Liver (tissue), 9 donors: ENCODE data around the gene PAQR4. TPM values are rescaled to one million over a fixed set of nuclear protein-coding genes. Genes with fewer than 3 reads are reported as not detected.

Experiments used
- DNase-seq: peaks from one replicate; pipeline ENCODE4 v3.0.0-alpha.2; 2017; ENCODE audit warnings: low spot score
- H3K27ac ChIP-seq, 2 donors: one replicate each; pipeline ENCODE4 v1.7.0; 2013; ENCODE audit warnings: inconsistent platforms in 2 of 2, low read length in 2 of 2, control low read depth in 1 of 2, low read depth in 1 of 2, mild to moderate bottlenecking in 1 of 2
- H3K27me3 ChIP-seq, 4 donors: one replicate each; pipeline versions ENCODE4 v1.6.1 to v1.7.0; 2013; ENCODE audit warnings: low read length in 3 of 4, inconsistent platforms in 1 of 4, mild to moderate bottlenecking in 1 of 4, moderate library complexity in 1 of 4; ENCODE audit not compliant: control insufficient read depth in 4 of 4, insufficient read depth in 4 of 4
- H3K36me3 ChIP-seq, 4 donors: one replicate each; pipeline versions ENCODE4 v1.6.1 to v1.7.0; 2013; ENCODE audit warnings: low read length in 3 of 4, mild to moderate bottlenecking in 3 of 4, low read depth in 1 of 4, moderate library complexity in 1 of 4; ENCODE audit not compliant: control insufficient read depth in 4 of 4, insufficient read depth in 3 of 4
- H3K4me1 ChIP-seq, 4 donors: one replicate each; pipeline versions ENCODE4 v1.6.1 to v1.7.0; 2013; ENCODE audit warnings: low read length in 3 of 4, mild to moderate bottlenecking in 3 of 4, moderate library complexity in 1 of 4; ENCODE audit not compliant: control insufficient read depth in 4 of 4, insufficient read depth in 4 of 4
- H3K4me3 ChIP-seq, 3 donors: one replicate each; pipeline versions ENCODE4 v1.6.1 to v1.7.0; 2013; ENCODE audit warnings: low read length in 3 of 3, control low read depth in 1 of 3, low read depth in 1 of 3, mild to moderate bottlenecking in 1 of 3
- H3K9ac ChIP-seq, 2 donors: one replicate each; pipeline ENCODE4 v1.7.0; 2013; ENCODE audit warnings: low read length in 2 of 2, mild to moderate bottlenecking in 2 of 2, moderate library complexity in 2 of 2, control low read depth in 1 of 2, low read depth in 1 of 2
- H3K9me3 ChIP-seq, 4 donors: one replicate each; pipeline versions ENCODE4 v1.6.1 to v1.7.0; 2013; ENCODE audit warnings: low read length in 3 of 4; ENCODE audit not compliant: control insufficient read depth in 4 of 4
- ATF3 ChIP-seq: IDR thresholded peaks from 2 replicates; pipeline ENCODE4 v1.6.1; 2016; ENCODE audit warnings: antibody characterized with exemption
- CTCF ChIP-seq: fragments of 150-350 bp; IDR thresholded peaks from 2 replicates; pipeline ENCODE4 v1.5.1; 2017; ENCODE audit warnings: improper control_type of control experiment, low read depth, low read length; ENCODE audit not compliant: missing input control
- EGR1 ChIP-seq, 2 donors: IDR thresholded peaks; 2 replicates each; pipeline ENCODE4 v1.6.1; 2016 to 2018; ENCODE audit warnings: antibody characterized with exemption in 2 of 2, low read depth in 2 of 2
- FOXA1 ChIP-seq: IDR thresholded peaks from 2 replicates; pipeline ENCODE4 v1.6.1; 2016; ENCODE audit warnings: antibody characterized with exemption
- FOXA2 ChIP-seq: IDR thresholded peaks from 2 replicates; pipeline ENCODE4 v1.6.1; 2016; ENCODE audit warnings: antibody characterized with exemption
- GABPA ChIP-seq, 2 donors: IDR thresholded peaks in 1 of 2; conservative IDR thresholded peaks in 1 of 2; 2 replicates each; pipeline ENCODE4 v1.6.1; 2016; ENCODE audit warnings: antibody characterized with exemption in 2 of 2, mild to moderate bottlenecking in 1 of 2, moderate library complexity in 1 of 2
- HNF4A ChIP-seq, 2 donors: conservative IDR thresholded peaks; 2 replicates each; pipeline ENCODE4 v1.6.1; 2016; ENCODE audit warnings: antibody characterized with exemption in 2 of 2, mild to moderate bottlenecking in 2 of 2
- HNF4G ChIP-seq: IDR thresholded peaks from 2 replicates; pipeline ENCODE4 v1.6.1; 2016; ENCODE audit warnings: antibody characterized with exemption
- JUND ChIP-seq, 2 donors: IDR thresholded peaks; 2 replicates each; pipeline ENCODE4 v1.6.1; 2016; ENCODE audit warnings: antibody characterized with exemption in 2 of 2
- MAX ChIP-seq: IDR thresholded peaks from 2 replicates; pipeline ENCODE4 v1.6.1; 2016; ENCODE audit warnings: antibody characterized with exemption
- NR2F2 ChIP-seq: IDR thresholded peaks from 2 replicates; pipeline ENCODE4 v1.6.1; 2016; ENCODE audit warnings: antibody characterized with exemption
- RAD21 ChIP-seq, 2 donors: IDR thresholded peaks; 2 replicates each; pipeline ENCODE4 v1.6.1; 2016; ENCODE audit warnings: antibody characterized with exemption in 2 of 2, mild to moderate bottlenecking in 2 of 2
- REST ChIP-seq: IDR thresholded peaks from 2 replicates; pipeline ENCODE4 v1.6.1; 2016; ENCODE audit warnings: antibody characterized with exemption, mild to moderate bottlenecking
- RXRA ChIP-seq, 2 donors: IDR thresholded peaks; 2 replicates each; pipeline ENCODE4 v1.6.1; 2017 to 2018; ENCODE audit warnings: antibody characterized with exemption in 2 of 2, mild to moderate bottlenecking in 1 of 2
- SP1 ChIP-seq: IDR thresholded peaks from 2 replicates; pipeline ENCODE4 v1.6.1; 2018; ENCODE audit warnings: antibody characterized with exemption, mild to moderate bottlenecking
- TAF1 ChIP-seq: conservative IDR thresholded peaks from 2 replicates; pipeline ENCODE4 v1.6.1; 2016; ENCODE audit warnings: antibody characterized with exemption, mild to moderate bottlenecking
- YY1 ChIP-seq: IDR thresholded peaks from 2 replicates; pipeline ENCODE4 v1.6.1; 2016; ENCODE audit warnings: antibody characterized with exemption, mild to moderate bottlenecking
- ZBTB33 ChIP-seq: IDR thresholded peaks from 2 replicates; pipeline ENCODE4 v1.6.1; 2016; ENCODE audit warnings: antibody characterized with exemption
- WGBS: extraction: QIAGEN DNeasy Blood & Tissue Kit; methylation state at CpG from one replicate; pipeline ENCODE4 v1.1.7; 2013; 5-methylcytosine and 5-hydroxymethylcytosine counted together
- polyA plus RNA-seq, 2 donors: library from polyadenylated mRNA; stranded (reverse) in 1 of 2; unstranded in 1 of 2; fragments of 200-250 nt in 1 of 2; fragments of >200 nt in 1 of 2; fragmentation: Nextera tagmentation in 1 of 2; extraction: Ambion mirVana in 1 of 2; gene quantifications; one replicate each; pipeline versions ENCODE4 v1.2.1 to v1.2.3, GENCODE V29; 2013 to 2015
- total RNA-seq, 2 donors: library from RNA; depleted of rRNA; stranded (reverse); fragments of >200 nt; gene quantifications; one replicate each; pipeline ENCODE4 v1.2.3, GENCODE V29; 2014
- donor health status: healthy.
- donor health status: healthy.
- donor health status: healthy.
- donor health status: healthy.
- donor health status: healthy.

The PAQR4 gene
- total and polyA plus RNA-seq, 4 donors, result 0.63 to 9.9 (median 2.0) TPM

GRCh38 chr16:2973093-2973492 lies 3.9 kb downstream of the PAQR4 start:
- DNase-seq, result no peak
- WGBS, result 89% methylated on average over 5 of the region's 5 CpGs

GRCh38 chr16:2973605-2974318 lies 4.6 kb downstream of the PAQR4 start:
- H3K4me3 ChIP-seq, result no peak overlapping the region
- no peak for TF ChIP-seq ATF3
- TF ChIP-seq EGR1 (IDR thresholded peaks at IDR 0.05; ENCODE audit: low read depth in 2 of 2), result no peak
- TF ChIP-seq FOXA1, result no peak
- TF ChIP-seq RXRA (IDR thresholded peaks at IDR 0.05), result no peak
- no peak for TF ChIP-seq REST
- no peak for TF ChIP-seq MAX
- no peak for TF ChIP-seq HNF4G
- no peak for TF ChIP-seq RAD21 (IDR thresholded peaks at IDR 0.05)
- TF ChIP-seq CTCF, result no peak
- no peak for TF ChIP-seq SP1
- TF ChIP-seq TAF1, result no peak
- no peak for TF ChIP-seq HNF4A (conservative IDR thresholded peaks at IDR 0.05)
- no peak for TF ChIP-seq JUND (IDR thresholded peaks at IDR 0.05)
- no peak for TF ChIP-seq ZBTB33
- no peak for TF ChIP-seq YY1
- no peak for TF ChIP-seq NR2F2
- TF ChIP-seq GABPA (IDR thresholded peaks at IDR 0.05 in 1 of 2, conservative IDR thresholded peaks at IDR 0.05 in 1 of 2), result no peak
- TF ChIP-seq FOXA2, result no peak
- H3K27me3 ChIP-seq, result no peaks in the 10 kb centered on the region
- no peak for DNase-seq
- no peak overlapping the region for H3K9ac ChIP-seq
- peaks cover 8 to 33% (median 19%) of the 10 kb centered on the region in 4 donors for H3K4me1 ChIP-seq
- no peak overlapping the region for H3K27ac ChIP-seq
- H3K9me3 ChIP-seq, result no peaks in the 10 kb centered on the region
- H3K36me3 ChIP-seq, result no peaks in the 10 kb centered on the region
- 92% methylated on average over 17 of the region's 17 CpGs for WGBS

More at GRCh38 chr16:2973093-2973492, 3.9 kb downstream of the PAQR4 start:
- no peaks in the 10 kb centered on the region for H3K9me3 ChIP-seq
- H3K9ac ChIP-seq, result no peak overlapping the region
- TF ChIP-seq JUND (IDR thresholded peaks at IDR 0.05), result no peak
- TF ChIP-seq ZBTB33, result no peak
- no peak overlapping the region for H3K27ac ChIP-seq
- H3K4me1 ChIP-seq, result peaks cover 11 to 35% (median 24%) of the 10 kb centered on the region in 4 donors
- no peaks in the 10 kb centered on the region for H3K36me3 ChIP-seq
- no peak overlapping the region for H3K4me3 ChIP-seq
- peaks cover 0 to 2% (median 0%) of the 10 kb centered on the region in 4 donors for H3K27me3 ChIP-seq
